Sigmoid colon (tissue), 4 donors: ENCODE data around the gene ADGRA3.

ENCODE experiments used
- CTCF ChIP-seq, 4 experiments: fragments of 450-650 bp in 3 of 4; fragments of 200-600 bp in 1 of 4; IDR thresholded peaks; one replicate each; pipeline ENCODE4 v1.5.1; 2016 to 2019; ENCODE audit warnings: antibody characterized with exemption in 4 of 4, mild to moderate bottlenecking in 3 of 4, moderate library complexity in 2 of 4
- EP300 ChIP-seq, 4 donors: sonication (generic); formaldehyde crosslinking; IDR thresholded peaks; one replicate each; pipeline ENCODE4 v1.6.1; 2017; ENCODE audit warnings: antibody characterized with exemption in 4 of 4
- POLR2AphosphoS5 ChIP-seq, 4 donors: sonication (generic); formaldehyde crosslinking; IDR thresholded peaks; one replicate each; pipeline ENCODE4 v1.6.1; 2017; ENCODE audit warnings: antibody characterized with exemption in 4 of 4

GRCh38 chr4:22537864-22538263, 22.0 kb upstream of the ADGRA3 start:
- TF ChIP-seq CTCF (IDR thresholded peaks at IDR 0.05): no peak
- TF ChIP-seq POLR2AphosphoS5 (IDR thresholded peaks at IDR 0.05): no peak
- no peak for TF ChIP-seq EP300 (IDR thresholded peaks at IDR 0.05)
